Lung (tissue), 12 donors: ENCODE results near the gene TBC1D22A. TPM values are rescaled to one million over a fixed set of nuclear protein-coding genes. Genes with fewer than 3 reads are reported as not detected.
A peak's percentile ranks its signal among the peaks of the same experiment; 100 is the strongest.

ENCODE experiments used
- ATAC-seq: fragments of 200-7000 bp; cut with Tn5 transposase; one replicate; pipeline ENCODE4 v1.9.1; 2020; ENCODE audit warnings: moderate number of reproducible peaks; ENCODE audit not compliant: insufficient read depth, low FRiP score
- DNase-seq, 3 donors: peaks; one replicate each; pipeline ENCODE4 v3.0.0-alpha.2; 2013 to 2017
- H3K27ac ChIP-seq, 2 donors: one replicate each; pipeline ENCODE4 v1.5.1; 2013; ENCODE audit warnings: mild to moderate bottlenecking in 2 of 2, moderate library complexity in 2 of 2, control low read depth in 1 of 2, inconsistent platforms in 1 of 2, low read depth in 1 of 2, low read length in 1 of 2
- H3K27me3 ChIP-seq, 3 donors: one replicate each; pipeline ENCODE4 v1.5.1; 2013; ENCODE audit warnings: low read length in 2 of 3; ENCODE audit not compliant: control insufficient read depth in 3 of 3, insufficient read depth in 3 of 3
- H3K36me3 ChIP-seq, 4 donors: one replicate each; pipeline ENCODE4 v1.5.1; 2013; ENCODE audit warnings: low read length in 4 of 4, mild to moderate bottlenecking in 1 of 4, moderate library complexity in 1 of 4; ENCODE audit not compliant: control insufficient read depth in 4 of 4, insufficient read depth in 4 of 4
- H3K4me1 ChIP-seq, 5 donors: one replicate each; pipeline ENCODE4 v1.5.1; 2013; ENCODE audit warnings: low read length in 5 of 5, mild to moderate bottlenecking in 2 of 5, moderate library complexity in 1 of 5; ENCODE audit not compliant: control insufficient read depth in 5 of 5, insufficient read depth in 5 of 5
- H3K4me3 ChIP-seq: one replicate; pipeline ENCODE4 v1.5.1; 2013; ENCODE audit warnings: mild to moderate bottlenecking, control low read depth, moderate library complexity
- H3K9ac ChIP-seq, 2 donors: one replicate each; pipeline ENCODE4 v1.5.1; 2013; ENCODE audit warnings: low read length in 2 of 2, control low read depth in 1 of 2; ENCODE audit not compliant: insufficient read depth in 1 of 2
- H3K9me3 ChIP-seq, 4 donors: one replicate each; pipeline ENCODE4 v1.5.1; 2013; ENCODE audit warnings: low read length in 3 of 4, mild to moderate bottlenecking in 1 of 4, moderate library complexity in 1 of 4; ENCODE audit not compliant: control insufficient read depth in 4 of 4, insufficient read depth in 3 of 4
- WGBS, 2 donors: extraction: QIAGEN DNeasy Blood & Tissue Kit; methylation state at CpG; one replicate each; pipeline ENCODE4 v1.1.7; 2013; 5-methylcytosine and 5-hydroxymethylcytosine counted together
- polyA plus RNA-seq, 2 donors: library from polyadenylated mRNA; stranded (reverse); fragments of 200-250 nt; gene quantifications; one replicate each; pipeline ENCODE4 v1.2.1, GENCODE V29; 2013
- total RNA-seq, 2 donors: library from RNA; depleted of rRNA in 1 of 2; stranded (reverse); fragments of >200 nt in 1 of 2; gene quantifications; one replicate each; pipeline ENCODE4 v1.2.1, GENCODE V29; 2014 to 2021
- TF ChIP-seq, protein P1 (sequence below): IDR thresholded peaks from 2 replicates; pipeline ENCODE4 v1.5.1; 2012; ENCODE audit warnings: mild to moderate bottlenecking; ENCODE audit errors: control extremely low read depth, extremely low read depth
- donor health status: control.
- donor health status: control.
- donor health status: Bipolar disorder and iron deficiency.
- donor health status: healthy.
- donor health status: DM: yes; HTN: yes; CAD: no.

The TBC1D22A gene
- total and polyA plus RNA-seq, 4 donors: 20.2 to 38.4 (median 21.0) TPM

GRCh38 chr22:47176026-47176389 is 413.6 kb downstream of the TBC1D22A start:
- 70 to 86% methylated on average over 9 of the region's 9 CpGs for WGBS, 2 donors
- TF ChIP-seq, protein P1, sequence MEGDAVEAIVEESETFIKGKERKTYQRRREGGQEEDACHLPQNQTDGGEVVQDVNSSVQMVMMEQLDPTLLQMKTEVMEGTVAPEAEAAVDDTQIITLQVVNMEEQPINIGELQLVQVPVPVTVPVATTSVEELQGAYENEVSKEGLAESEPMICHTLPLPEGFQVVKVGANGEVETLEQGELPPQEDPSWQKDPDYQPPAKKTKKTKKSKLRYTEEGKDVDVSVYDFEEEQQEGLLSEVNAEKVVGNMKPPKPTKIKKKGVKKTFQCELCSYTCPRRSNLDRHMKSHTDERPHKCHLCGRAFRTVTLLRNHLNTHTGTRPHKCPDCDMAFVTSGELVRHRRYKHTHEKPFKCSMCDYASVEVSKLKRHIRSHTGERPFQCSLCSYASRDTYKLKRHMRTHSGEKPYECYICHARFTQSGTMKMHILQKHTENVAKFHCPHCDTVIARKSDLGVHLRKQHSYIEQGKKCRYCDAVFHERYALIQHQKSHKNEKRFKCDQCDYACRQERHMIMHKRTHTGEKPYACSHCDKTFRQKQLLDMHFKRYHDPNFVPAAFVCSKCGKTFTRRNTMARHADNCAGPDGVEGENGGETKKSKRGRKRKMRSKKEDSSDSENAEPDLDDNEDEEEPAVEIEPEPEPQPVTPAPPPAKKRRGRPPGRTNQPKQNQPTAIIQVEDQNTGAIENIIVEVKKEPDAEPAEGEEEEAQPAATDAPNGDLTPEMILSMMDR: no peak

GRCh38 chr22:47176573-47177333 is 414.3 kb downstream of the TBC1D22A start:
- Histone ChIP-seq H3K27ac (no peak overlapping the region), H3K4me3 (no peak overlapping the region), H3K27me3 (no peaks in the 10 kb centered on the region), H3K4me1 (peaks cover 0 to 22% (median 5%) of the 10 kb centered on the region in 5 donors), H3K9me3 (no peaks in the 10 kb centered on the region), H3K36me3 (peaks cover 0 to 6% (median 0%) of the 10 kb centered on the region in 4 donors), H3K9ac (no peak overlapping the region)
- peak in 1 of 3 donors; percentile 9 for DNase-seq
- no peak for ATAC-seq
- TF ChIP-seq, protein P1: no peak
- WGBS, 2 donors: 95 to 98% methylated on average over 22 to 24 of the region's 24 CpGs

More at GRCh38 chr22:47176026-47176389, 413.6 kb downstream of the TBC1D22A start:
- H3K27me3 ChIP-seq: no peaks in the 10 kb centered on the region
- ATAC-seq (no peak), DNase-seq (peak in 1 of 3 donors; percentile 10)
- H3K27ac ChIP-seq: peak overlapping the region in 1 of 2 donors; percentile 55
- peaks cover 0 to 6% (median 0%) of the 10 kb centered on the region in 4 donors for H3K36me3 ChIP-seq
- no peak overlapping the region for H3K9ac ChIP-seq
- H3K9me3 ChIP-seq: no peaks in the 10 kb centered on the region
- H3K4me1 ChIP-seq: peaks cover 0 to 22% (median 5%) of the 10 kb centered on the region in 5 donors
- no peak overlapping the region for H3K4me3 ChIP-seq

DNA sequence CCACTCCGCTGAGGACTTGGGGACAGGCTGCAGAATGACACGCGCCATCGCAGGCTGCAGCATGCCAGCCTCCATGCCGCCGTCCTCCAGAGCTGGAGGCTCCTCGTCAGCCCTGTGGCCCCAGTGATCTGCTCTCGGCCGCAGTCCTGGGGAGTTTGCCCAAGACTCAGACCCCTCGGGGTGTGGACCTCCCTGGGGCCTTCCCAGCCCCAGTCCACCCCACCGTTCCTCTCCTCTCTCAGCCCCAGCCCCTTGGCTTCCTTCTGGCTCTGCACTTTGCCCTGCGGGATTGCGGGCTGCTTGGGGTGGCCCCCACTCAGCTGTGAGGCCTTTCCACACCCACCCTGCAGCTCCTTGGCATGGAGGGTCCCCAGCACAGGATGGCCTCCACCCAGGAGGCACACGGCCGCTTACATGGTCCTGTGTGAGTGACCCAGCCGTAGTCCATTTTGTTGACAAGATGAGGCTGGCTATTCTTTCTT is 414.9 kb downstream of the TBC1D22A start:
- Histone ChIP-seq H3K27ac (no peak overlapping the region), H3K4me3 (no peak overlapping the region), H3K4me1 (peaks cover 0 to 22% (median 5%) of the 10 kb centered on the region in 5 donors), H3K9me3 (no peaks in the 10 kb centered on the region), H3K36me3 (peaks cover 0 to 6% (median 0%) of the 10 kb centered on the region in 4 donors), H3K9ac (no peak overlapping the region), H3K27me3 (no peaks in the 10 kb centered on the region)
- DNase-seq: peak in 1 of 3 donors; percentile 6
- TF ChIP-seq, protein P1: no peak
- ATAC-seq: no peak
- WGBS, 2 donors: 96 to 97% methylated on average over 16 of the region's 16 CpGs
